ENCODE results near the gene SLC17A5.
"Not testable (repeated sequence)": the region's sequence is repeated elsewhere in the genome, so short reads cannot be mapped to it uniquely, and the experiment has no call there.

Gene SLC17A5

GRCh38 chr6:73560853-73561407 is 92.9 kb downstream of the SLC17A5 start:
- DNase-seq = no peak
- Histone ChIP-seq H3K79me1 (ENCODE audit: low read length) (no peaks in the 10 kb centered on the region), H2BK5ac (ENCODE audit: low read length) (no peak overlapping the region), H3K18ac (ENCODE audit: low read length) (no peak overlapping the region), H3K4me3 (ENCODE audit: low read length) (no peak overlapping the region), H3K27ac (ENCODE audit: low read depth, low read length) (no peak overlapping the region), H2BK15ac (replicated peaks; ENCODE audit: low read depth) (no peak overlapping the region), H3K79me2 (ENCODE audit: control insufficient read depth, insufficient read depth, low read length) (no peaks in the 10 kb centered on the region), H3K56ac (ENCODE audit: low read length) (no peak overlapping the region), H3K23ac (ENCODE audit: low read length) (no peak overlapping the region), H3K27me3 (ENCODE audit: insufficient read depth, low read length, poor library complexity) (no peaks in the 10 kb centered on the region), H3K4me1 (ENCODE audit: control insufficient read depth, low read depth, low read length) (peaks cover 3% of the 10 kb centered on the region), H2BK120ac (ENCODE audit: low read depth, low read length) (no peak overlapping the region), H3K36me3 (ENCODE audit: control insufficient read depth, insufficient read depth, low read length) (no peaks in the 10 kb centered on the region), H2AK5ac (ENCODE audit: low read length) (no peak overlapping the region), H3K4ac (ENCODE audit: low read depth, low read length) (no peak overlapping the region), H3K9ac (ENCODE audit: low read length) (no peak overlapping the region), H4K5ac (ENCODE audit: low read length) (no peak overlapping the region), H4K8ac (ENCODE audit: low read depth, low read length) (no peak overlapping the region), H3K4me2 (ENCODE audit: low read length) (no peak overlapping the region)
- WGBS (ENCODE audit: extremely low coverage, insufficient coverage, low lambda C conversion rate) = 100% methylated on average over 1 of the region's 9 CpGs

GRCh38 chr6:73560182-73560732 is 93.5 kb downstream of the SLC17A5 start:
- Histone ChIP-seq H3K79me1 (ENCODE audit: low read length) (no peaks in the 10 kb centered on the region), H4K5ac (ENCODE audit: low read length) (no peak overlapping the region), H4K8ac (ENCODE audit: low read depth, low read length) (no peak overlapping the region), H3K4ac (ENCODE audit: low read depth, low read length) (peak overlapping the region; percentile 70), H3K18ac (ENCODE audit: low read length) (no peak overlapping the region), H2BK5ac (ENCODE audit: low read length) (no peak overlapping the region), H3K27ac (ENCODE audit: low read depth, low read length) (no peak overlapping the region), H3K23ac (ENCODE audit: low read length) (no peak overlapping the region), H2BK120ac (ENCODE audit: low read depth, low read length) (no peak overlapping the region), H3K9ac (ENCODE audit: low read length) (no peak overlapping the region), H3K27me3 (ENCODE audit: insufficient read depth, low read length, poor library complexity) (no peaks in the 10 kb centered on the region), H3K79me2 (ENCODE audit: control insufficient read depth, insufficient read depth, low read length) (no peaks in the 10 kb centered on the region), H2AK5ac (ENCODE audit: low read length) (no peak overlapping the region), H3K4me2 (ENCODE audit: low read length) (no peak overlapping the region), H2BK15ac (replicated peaks; ENCODE audit: low read depth) (no peak overlapping the region), H3K56ac (ENCODE audit: low read length) (no peak overlapping the region), H3K36me3 (ENCODE audit: control insufficient read depth, insufficient read depth, low read length) (no peaks in the 10 kb centered on the region), H3K4me3 (ENCODE audit: low read length) (no peak overlapping the region), H3K4me1 (ENCODE audit: control insufficient read depth, low read depth, low read length) (peaks cover 3% of the 10 kb centered on the region)
- no CpG with 5 or more reads among the region's 8 CpGs for WGBS (ENCODE audit: extremely low coverage, insufficient coverage, low lambda C conversion rate)
- no peak for DNase-seq

- H3K4me2 ChIP-seq (ENCODE audit: low read length); H4K8ac ChIP-seq (ENCODE audit: low read depth, low read length); H3K18ac ChIP-seq (ENCODE audit: low read length); H3K9ac ChIP-seq (ENCODE audit: low read length); H2AK5ac ChIP-seq (ENCODE audit: low read length); H3K79me2 ChIP-seq (ENCODE audit: control insufficient read depth, insufficient read depth, low read length); H3K27me3 ChIP-seq (ENCODE audit: insufficient read depth, low read length, poor library complexity); H4K5ac ChIP-seq (ENCODE audit: low read length); DNase-seq; H3K79me1 ChIP-seq (ENCODE audit: low read length); H2BK120ac ChIP-seq (ENCODE audit: low read depth, low read length); H3K4me3 ChIP-seq (ENCODE audit: low read length); H3K36me3 ChIP-seq (ENCODE audit: control insufficient read depth, insufficient read depth, low read length); H3K4me1 ChIP-seq (ENCODE audit: control insufficient read depth, low read depth, low read length); H3K27ac ChIP-seq (ENCODE audit: low read depth, low read length); H2BK5ac ChIP-seq (ENCODE audit: low read length); H3K23ac ChIP-seq (ENCODE audit: low read length); H2BK15ac ChIP-seq (replicated peaks; ENCODE audit: low read depth); H3K4ac ChIP-seq (ENCODE audit: low read depth, low read length): not testable (repeated sequence)
- H3K56ac ChIP-seq (ENCODE audit: low read length) = peak overlapping the region; percentile 34
- WGBS (ENCODE audit: extremely low coverage, insufficient coverage, low lambda C conversion rate) = no CpG with 5 or more reads among the region's 12 CpGs
Observed at GRCh38 chr6:73559399-73559794, 94.4 kb downstream of the SLC17A5 start.

- Histone ChIP-seq H3K18ac (ENCODE audit: low read length) (no peak overlapping the region), H3K79me2 (ENCODE audit: control insufficient read depth, insufficient read depth, low read length) (no peaks in the 10 kb centered on the region), H3K27me3 (ENCODE audit: insufficient read depth, low read length, poor library complexity) (no peaks in the 10 kb centered on the region), H2BK5ac (ENCODE audit: low read length) (no peak overlapping the region), H3K4ac (ENCODE audit: low read depth, low read length) (no peak overlapping the region), H2BK15ac (replicated peaks; ENCODE audit: low read depth) (no peak overlapping the region), H3K23ac (ENCODE audit: low read length) (peak overlapping the region; percentile 4), H4K8ac (ENCODE audit: low read depth, low read length) (no peak overlapping the region), H2AK5ac (ENCODE audit: low read length) (no peak overlapping the region), H3K27ac (ENCODE audit: low read depth, low read length) (no peak overlapping the region), H3K36me3 (ENCODE audit: control insufficient read depth, insufficient read depth, low read length) (no peaks in the 10 kb centered on the region), H3K9ac (ENCODE audit: low read length) (no peak overlapping the region), H3K4me3 (ENCODE audit: low read length) (no peak overlapping the region), H4K5ac (ENCODE audit: low read length) (no peak overlapping the region), H3K56ac (ENCODE audit: low read length) (peak overlapping the region; percentile 34), H3K4me1 (ENCODE audit: control insufficient read depth, low read depth, low read length) (peaks cover 3% of the 10 kb centered on the region), H2BK120ac (ENCODE audit: low read depth, low read length) (no peak overlapping the region), H3K4me2 (ENCODE audit: low read length) (no peak overlapping the region), H3K79me1 (ENCODE audit: low read length) (no peaks in the 10 kb centered on the region)
- DNase-seq = no peak
- WGBS (ENCODE audit: extremely low coverage, insufficient coverage, low lambda C conversion rate) = no CpG with 5 or more reads among the region's 4 CpGs
Observed at GRCh38 chr6:73558624-73559398, 95.0 kb downstream of the SLC17A5 start.

GRCh38 chr6:73556836-73557235 is 97.0 kb downstream of the SLC17A5 start:
- Histone ChIP-seq H3K9ac (ENCODE audit: low read length) (no peak overlapping the region), H2AK5ac (ENCODE audit: low read length) (no peak overlapping the region), H3K18ac (ENCODE audit: low read length) (no peak overlapping the region), H2BK15ac (replicated peaks; ENCODE audit: low read depth) (no peak overlapping the region), H4K5ac (ENCODE audit: low read length) (no peak overlapping the region), H3K4me1 (ENCODE audit: control insufficient read depth, low read depth, low read length) (peaks cover 3% of the 10 kb centered on the region), H3K4ac (ENCODE audit: low read depth, low read length) (no peak overlapping the region), H3K27ac (ENCODE audit: low read depth, low read length) (no peak overlapping the region), H3K27me3 (ENCODE audit: insufficient read depth, low read length, poor library complexity) (no peaks in the 10 kb centered on the region), H3K79me1 (ENCODE audit: low read length) (no peaks in the 10 kb centered on the region), H4K8ac (ENCODE audit: low read depth, low read length) (no peak overlapping the region), H3K23ac (ENCODE audit: low read length) (no peak overlapping the region), H3K4me2 (ENCODE audit: low read length) (no peak overlapping the region), H3K79me2 (ENCODE audit: control insufficient read depth, insufficient read depth, low read length) (no peaks in the 10 kb centered on the region), H3K56ac (ENCODE audit: low read length) (no peak overlapping the region), H3K36me3 (ENCODE audit: control insufficient read depth, insufficient read depth, low read length) (no peaks in the 10 kb centered on the region), H3K4me3 (ENCODE audit: low read length) (no peak overlapping the region), H2BK5ac (ENCODE audit: low read length) (no peak overlapping the region), H2BK120ac (ENCODE audit: low read depth, low read length) (no peak overlapping the region)
- no CpG with 5 or more reads among the region's 1 CpG for WGBS (ENCODE audit: extremely low coverage, insufficient coverage, low lambda C conversion rate)
- DNase-seq = no peak

All from mesendoderm (in vitro differentiated cells).